Thoracic aorta endothelial cell (primary cell): ENCODE measurements around the gene MPZL2. TPM values are rescaled to one million over a fixed set of nuclear protein-coding genes. Genes with fewer than 3 reads are reported as not detected.

Source experiments
- small RNA-seq: library from RNA; depleted of rRNA; stranded (forward); fragments of <200 nt; gene quantifications from one replicate; pipeline ENCODE3, GENCODE V24; 2012
- total RNA-seq: library from RNA; depleted of rRNA; stranded (reverse); fragments of >200 nt; gene quantifications from 2 replicates; pipeline ENCODE4 v1.2.3, GENCODE V29; 2012

Gene MPZL2
- 112 and 218 TPM in 2 replicates for total RNA-seq

DNA sequence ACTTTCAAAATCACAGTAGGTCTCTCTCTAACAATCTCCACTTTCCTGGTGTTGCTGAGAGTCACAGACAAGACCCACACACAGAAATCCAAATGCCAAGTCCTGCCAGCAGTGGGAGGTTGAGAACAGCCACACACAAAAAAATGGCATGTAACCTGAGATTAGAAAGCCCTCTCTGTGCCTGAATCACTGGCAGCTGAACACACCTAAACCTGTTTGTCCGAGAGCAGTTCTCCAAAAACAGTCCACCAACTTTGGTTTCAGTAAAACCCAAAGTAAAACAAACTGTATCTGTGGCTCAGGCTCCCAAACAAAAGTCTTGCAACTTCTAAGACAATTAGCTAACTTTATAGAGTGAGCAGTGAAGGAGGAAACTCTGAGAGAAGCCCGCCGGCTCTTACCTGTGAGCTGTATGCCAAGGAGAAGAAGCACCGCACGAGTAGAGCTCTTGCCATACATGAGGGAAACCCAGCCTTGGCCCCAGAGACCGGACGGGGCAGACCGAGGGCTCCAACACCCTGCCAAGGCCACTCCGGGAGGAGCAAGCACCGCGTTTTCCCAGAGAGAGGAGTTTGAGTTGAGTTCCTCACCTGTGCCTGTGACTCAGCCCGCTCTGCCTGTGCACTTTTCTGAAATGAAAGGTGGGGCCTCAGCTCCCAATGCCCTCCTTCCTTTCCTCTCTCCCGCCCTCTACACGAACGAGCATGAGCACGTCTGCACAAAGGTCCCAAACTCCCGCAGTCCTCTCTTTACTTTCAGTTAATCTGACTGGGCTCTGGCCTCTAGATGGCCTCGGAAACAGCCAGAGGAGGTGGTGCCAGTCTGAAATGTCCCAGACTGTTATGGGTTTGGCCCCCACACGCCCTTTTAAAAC, at the start of gene MPZL2:
Gene MPZL2 (minus strand): TSS at position 603 of the 874 bp plus-strand sequence. CDS start 144 bp downstream, at position 459.

DNA sequence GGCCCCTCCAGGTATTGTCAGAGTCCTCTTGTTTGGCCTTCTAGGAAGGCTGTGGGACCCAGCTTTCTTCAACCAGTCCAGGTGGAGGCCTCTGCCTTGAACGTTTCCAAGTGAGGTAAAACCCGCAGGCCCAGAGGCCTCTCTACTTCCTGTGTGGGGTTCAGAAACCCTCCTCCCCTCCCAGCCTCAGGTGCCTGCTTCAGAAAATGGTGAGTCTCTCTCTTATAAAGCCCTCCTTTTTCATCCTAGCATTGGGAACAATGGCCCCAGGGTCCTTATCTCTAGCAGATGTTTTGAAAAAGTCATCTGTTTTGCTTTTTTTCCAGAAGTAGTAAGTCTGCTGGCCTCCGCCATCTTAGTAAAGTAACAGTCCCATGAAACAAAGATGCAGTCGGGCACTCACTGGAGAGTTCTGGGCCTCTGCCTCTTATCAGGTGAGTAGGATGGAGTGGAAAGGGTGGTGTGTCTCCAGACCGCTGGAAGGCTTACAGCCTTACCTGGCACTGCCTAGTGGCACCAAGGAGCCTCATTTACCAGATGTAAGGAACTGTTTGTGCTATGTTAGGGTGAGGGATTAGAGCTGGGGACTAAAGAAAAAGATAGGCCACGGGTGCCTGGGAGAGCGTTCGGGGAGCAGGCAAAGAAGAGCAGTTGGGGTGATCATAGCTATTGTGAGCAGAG, 40.6 kb upstream of the MPZL2 start, which contains the start of gene CD3E:
Gene CD3E (plus strand): TSS at position 163 of the 681 bp plus-strand sequence. CDS start 223 bp downstream, at position 386.

DNA sequence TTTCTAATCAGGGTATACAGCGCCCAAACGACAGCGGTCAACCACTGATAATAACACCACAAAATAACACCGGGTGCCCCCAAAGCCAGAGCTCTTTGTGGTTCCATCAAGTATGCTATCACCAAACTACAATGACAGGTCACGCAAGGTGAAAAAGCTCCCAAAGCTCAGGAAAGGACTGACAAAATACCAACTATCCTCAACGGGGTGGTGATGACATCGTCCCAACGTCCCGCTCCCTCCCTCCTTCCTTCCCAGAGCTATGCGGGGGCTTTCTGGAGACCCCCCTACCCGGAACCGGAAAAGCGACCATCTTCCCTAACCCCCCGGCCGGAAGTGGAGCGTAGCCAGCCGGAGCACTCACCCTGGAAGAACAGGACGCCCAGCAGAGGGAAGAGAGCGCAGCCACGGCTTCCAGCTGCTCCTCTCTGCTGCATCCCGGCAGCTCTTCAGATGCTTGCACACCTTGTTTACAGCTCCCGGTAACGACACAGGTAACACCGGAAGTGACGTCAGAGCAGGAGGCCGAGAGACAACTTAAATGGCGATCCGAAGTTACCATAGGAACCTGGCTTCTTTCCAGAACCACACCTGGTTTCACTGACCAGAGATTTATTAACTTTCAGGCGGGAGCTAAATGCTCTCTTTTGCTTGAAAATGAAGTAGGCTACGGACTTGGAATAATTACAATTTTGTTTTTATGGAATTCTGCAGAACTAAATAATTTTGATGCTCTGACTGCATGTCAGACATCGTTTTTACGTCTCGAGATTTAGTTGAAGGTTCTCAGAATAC, 12.0 kb downstream of the MPZL2 start, which contains the start of gene MPZL3:
Gene MPZL3 (minus strand): TSS at position 508 of the 795 bp plus-strand sequence. CDS start 71 bp downstream, at position 437.

DNA sequence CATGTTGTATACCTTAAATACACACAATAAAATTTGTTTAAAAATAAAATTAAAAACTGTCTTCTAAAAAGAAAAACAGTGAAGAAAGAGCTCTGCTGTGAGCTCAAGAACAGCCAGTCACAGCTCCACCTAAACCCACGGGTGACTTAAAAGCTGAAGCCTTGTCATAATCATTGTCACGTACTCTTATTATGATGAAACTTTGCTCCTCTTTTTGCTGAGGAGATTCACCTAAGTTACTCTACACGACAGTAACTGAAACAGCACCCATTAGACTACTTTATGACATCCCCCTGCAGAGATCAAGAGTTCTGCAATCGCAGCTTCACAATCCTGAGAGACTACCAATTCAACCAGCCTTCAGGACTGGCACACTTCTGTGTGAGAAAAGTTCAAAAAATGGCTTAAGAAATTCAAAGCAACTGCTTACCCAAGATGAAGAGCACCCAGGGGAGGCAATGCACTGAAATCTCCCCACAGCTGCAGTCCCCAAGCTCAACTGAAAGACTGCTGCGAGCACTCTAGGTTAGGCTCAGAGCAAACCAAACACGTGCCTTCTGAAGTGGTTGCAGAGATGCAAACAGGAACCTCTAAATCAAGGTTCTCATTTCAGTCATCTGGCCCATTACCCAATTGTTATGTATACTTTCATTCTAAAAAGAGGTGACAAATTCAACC, 39.4 kb downstream of the MPZL2 start, which contains the start of gene JAML:
Gene JAML (minus strand): TSS at position 501 of the 678 bp plus-strand sequence. CDS start 10,145 bp downstream, outside the sequence.

Small RNAs within 50 kb of the gene (small RNA-seq; reads per million reads assigned to genes)
- gene HSPE1P18: not detected

Other genes with a start within 250 kb of the MPZL2 start
- gene TMPRSS4, start 187.2 kb downstream of the MPZL2 start, total RNA-seq: not detected in 2 replicates
- not detected in 2 replicates for gene SMIM35, start 177.3 kb downstream of the MPZL2 start, total RNA-seq
- gene SCN4B, start 111.5 kb downstream of the MPZL2 start, total RNA-seq: 0.13 and 0.14 TPM in 2 replicates
- not detected in 2 replicates for gene SCN2B, start 87.7 kb downstream of the MPZL2 start, total RNA-seq
- 0.07 TPM in 1 of 2 replicates, not detected in the other for gene JAML, start 39.3 kb downstream of the MPZL2 start, total RNA-seq
- 11.8 and 14.1 TPM in 2 replicates for gene MPZL3, start 11.9 kb downstream of the MPZL2 start, total RNA-seq
- gene CD3E, start 40.4 kb upstream of the MPZL2 start, total RNA-seq: not detected in 2 replicates
- gene CD3D, start 78.4 kb upstream of the MPZL2 start, total RNA-seq: not detected in 2 replicates
- not detected in 2 replicates for gene CD3G, start 80.0 kb upstream of the MPZL2 start, total RNA-seq
- gene UBE4A, start 95.3 kb upstream of the MPZL2 start, total RNA-seq: 71.0 and 73.4 TPM in 2 replicates
- gene ATP5MG, start 137.3 kb upstream of the MPZL2 start, total RNA-seq: 46.3 and 56.8 TPM in 2 replicates
- 59.4 and 67.2 TPM in 2 replicates for gene KMT2A, start 172.2 kb upstream of the MPZL2 start, total RNA-seq